GM12865 (cell line): ENCODE data around the gene NDRG2.

Experiments
- DNase-seq: peaks from one replicate; pipeline ENCODE4 v3.0.0; 2010; ENCODE audit warnings: low read depth
- H3K4me3 ChIP-seq: 2 replicates; pipeline ENCODE4 v1.5.1; 2011; ENCODE audit warnings: mild to moderate bottlenecking, low read depth, low read length, control low read depth
- CTCF ChIP-seq: IDR thresholded peaks from 2 replicates; pipeline ENCODE4 v1.5.1; 2011; ENCODE audit warnings: low read length, control low read depth, low read depth, inconsistent platforms; ENCODE audit not compliant: insufficient read depth; ENCODE audit errors: missing control alignments

The NDRG2 gene

GRCh38 chr14:20970647-20970982, 54.2 kb downstream of the NDRG2 start:
- DNase-seq, result no peak
- H3K4me3 ChIP-seq, result no peak overlapping the region
- TF ChIP-seq CTCF, result no peak

GRCh38 chr14:20969336-20969735, 55.5 kb downstream of the NDRG2 start:
- DNase-seq, result no peak
- TF ChIP-seq CTCF, result no peak
- no peak overlapping the region for H3K4me3 ChIP-seq
